GM18951 (cell line): Measurements from ENCODE around the gene ZNF470.

Experiments used
- POLR2A ChIP-seq: IDR thresholded peaks from 4 replicates; pipeline ENCODE4 v1.6.1; 2011; ENCODE audit warnings: mild to moderate bottlenecking; ENCODE audit not compliant: insufficient read length, insufficient read depth; ENCODE audit errors: extremely low read depth
- in situ Hi-C: fragments of 300-500 bp; cut with MboI; formaldehyde crosslinking; loops from one replicate; pipeline ENCODE4 v1.12.0; 2022; ENCODE audit warnings: low sequenced_read_pairs, mixed read lengths, inconsistent platforms; ENCODE audit not compliant: unreplicated experiment

Gene ZNF470

DNA sequence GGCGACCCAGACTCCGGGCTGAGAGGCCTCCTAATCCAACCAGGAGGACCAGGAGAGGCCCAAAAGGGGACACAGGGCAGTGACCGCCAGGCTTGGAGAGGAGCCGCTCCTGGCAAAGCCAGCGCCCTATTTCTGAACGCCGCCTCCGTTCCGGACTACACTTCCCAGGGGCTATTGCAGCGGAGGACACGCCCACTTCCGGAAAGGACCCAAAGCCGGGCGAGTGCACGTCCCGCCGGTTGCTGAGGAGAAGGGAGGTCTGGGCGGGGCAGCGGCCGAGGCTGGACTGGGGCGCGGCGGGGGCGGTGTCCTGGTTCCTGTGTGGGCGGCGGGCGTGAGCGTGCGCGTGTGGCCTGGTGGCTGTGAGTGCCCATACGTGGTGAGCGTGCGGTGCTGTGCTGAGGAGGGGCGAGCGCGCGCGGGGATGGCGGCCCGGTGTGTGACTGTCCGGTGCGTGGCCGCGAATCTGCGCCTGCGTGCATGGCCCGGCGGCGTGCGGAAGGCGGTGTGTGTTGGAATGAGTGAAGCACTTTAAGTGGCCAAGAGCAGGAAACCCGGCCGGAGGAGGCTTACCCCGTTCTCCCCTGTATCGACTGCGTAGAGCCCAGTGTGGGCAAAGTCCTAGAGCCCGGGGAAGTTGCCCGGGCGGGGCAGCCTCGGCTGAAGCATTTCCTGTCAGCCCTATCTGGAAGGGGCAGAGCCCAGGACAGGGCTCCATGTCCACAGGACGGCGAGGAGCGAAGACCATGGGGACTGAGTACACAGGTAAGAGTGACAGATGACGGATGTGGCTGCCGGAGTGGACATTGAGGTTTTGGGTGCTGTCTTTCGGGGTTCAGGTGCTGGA is at the start of gene ZNF470:
ZNF470 (plus strand) TSS at position 195 of the 847 bp plus-strand sequence. CDS start 2,844 bp downstream, outside the sequence.
- peak; percentile 39 for TF ChIP-seq POLR2A
- in situ Hi-C loops = no loop called here

- in situ Hi-C loops = no loop called here
Measured at GRCh38 chr19:56525214-56525860, 41.9 kb upstream of the ZNF470 start.

DNA sequence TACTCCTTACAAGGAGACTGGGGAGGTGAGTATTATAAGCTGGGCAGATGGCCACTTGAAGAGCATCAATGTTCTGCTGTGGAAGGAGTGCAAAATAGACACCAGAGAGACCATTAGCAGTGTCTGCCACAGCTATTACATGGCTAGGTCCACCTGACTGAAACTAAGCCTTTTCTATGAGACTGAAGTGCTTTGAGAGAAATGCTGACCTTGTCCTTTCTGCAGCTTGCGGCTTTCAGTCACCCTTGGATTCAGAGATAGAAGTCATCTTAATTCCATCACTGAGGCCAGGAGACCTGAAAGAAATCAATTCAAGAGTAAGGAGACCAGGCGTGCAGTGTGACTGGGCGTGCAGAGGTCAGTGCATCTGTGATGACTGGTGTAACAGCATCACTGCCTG is 29.8 kb upstream of the ZNF470 start:
- in situ Hi-C loops = no loop called here
- TF ChIP-seq POLR2A = no peak

More at GRCh38 chr19:56525214-56525860, 41.9 kb upstream of the ZNF470 start:
- TF ChIP-seq POLR2A = no peak

GRCh38 chr19:56538254-56538760 is 29.0 kb upstream of the ZNF470 start:
- in situ Hi-C loops = no loop called here
- no peak for TF ChIP-seq POLR2A

- in situ Hi-C loops = no loop called here
- TF ChIP-seq POLR2A = no peak
Measured at GRCh38 chr19:56538761-56539263, 28.5 kb upstream of the ZNF470 start, which contains the start of gene ZFP28. Gene ZFP28 (plus strand): TSS chr19:56538948. CDS start chr19:56539019, 71 bp downstream.

DNA sequence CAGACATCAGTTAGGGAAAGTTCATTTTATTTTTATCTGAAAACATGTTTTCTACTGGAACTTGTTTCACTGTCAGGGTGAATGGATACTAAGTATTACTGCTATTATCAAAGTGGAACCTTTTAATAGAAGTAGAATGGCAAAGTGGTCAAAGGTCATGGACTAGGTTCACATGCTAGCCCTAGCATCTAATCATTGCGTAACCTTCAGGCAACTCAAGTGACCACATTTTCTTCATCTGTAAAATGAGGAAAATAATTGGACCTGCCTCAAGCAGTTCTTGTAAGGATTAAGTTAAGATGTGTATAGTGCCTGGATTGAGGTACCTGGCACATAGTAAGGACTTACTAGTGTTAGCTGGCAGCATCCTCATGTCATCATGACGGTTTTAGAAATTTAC is 23.5 kb upstream of the ZNF470 start:
- TF ChIP-seq POLR2A = no peak
- in situ Hi-C loops = no loop called here

GRCh38 chr19:56547535-56547934 is 19.7 kb upstream of the ZNF470 start:
- in situ Hi-C loops = no loop called here
- no peak for TF ChIP-seq POLR2A

DNA sequence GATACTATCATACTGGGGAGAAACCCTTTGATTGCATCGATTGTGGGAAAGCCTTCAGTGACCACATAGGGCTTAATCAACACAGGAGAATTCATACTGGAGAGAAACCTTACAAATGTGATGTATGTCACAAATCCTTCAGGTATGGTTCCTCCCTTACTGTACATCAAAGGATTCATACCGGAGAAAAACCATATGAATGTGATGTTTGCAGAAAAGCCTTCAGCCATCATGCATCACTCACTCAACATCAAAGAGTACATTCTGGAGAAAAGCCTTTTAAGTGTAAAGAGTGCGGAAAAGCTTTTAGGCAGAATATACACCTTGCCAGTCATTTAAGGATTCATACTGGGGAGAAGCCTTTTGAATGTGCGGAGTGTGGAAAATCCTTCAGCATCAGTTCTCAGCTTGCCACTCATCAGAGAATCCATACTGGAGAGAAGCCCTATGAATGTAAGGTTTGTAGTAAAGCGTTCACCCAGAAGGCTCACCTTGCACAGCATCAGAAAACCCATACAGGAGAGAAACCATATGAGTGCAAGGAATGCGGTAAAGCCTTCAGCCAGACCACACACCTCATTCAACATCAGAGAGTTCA is 12.9 kb upstream of the ZNF470 start:
- no peak for TF ChIP-seq POLR2A
- in situ Hi-C loops = no loop called here

DNA sequence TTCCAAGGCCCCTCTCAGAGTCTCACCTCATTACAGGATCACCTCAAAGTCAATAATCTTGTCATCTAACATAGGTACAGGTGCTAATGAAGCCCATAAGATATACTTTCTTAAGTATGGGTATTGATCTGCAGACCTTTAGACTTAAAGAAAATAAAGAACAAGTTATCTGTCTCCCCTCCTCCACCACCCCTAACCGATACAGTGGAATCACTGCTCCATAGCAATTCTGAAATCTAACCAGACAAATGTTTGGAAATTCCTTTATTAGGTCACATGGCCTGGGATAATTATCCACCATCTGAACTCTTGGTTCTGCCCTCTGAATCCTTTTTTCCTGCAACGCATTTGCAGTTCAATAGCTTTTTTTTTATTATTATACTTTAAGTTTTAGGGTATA is 4.5 kb upstream of the ZNF470 start:
- no peak for TF ChIP-seq POLR2A
- in situ Hi-C loops = no loop called here

GRCh38 chr19:56566904-56567273 is 379 bp upstream of the ZNF470 start:
- in situ Hi-C loops = no loop called here
- no peak for TF ChIP-seq POLR2A

- TF ChIP-seq POLR2A = no peak
- in situ Hi-C loops = no loop called here
Measured at GRCh38 chr19:56572589-56572988, 5.3 kb downstream of the ZNF470 start.

DNA sequence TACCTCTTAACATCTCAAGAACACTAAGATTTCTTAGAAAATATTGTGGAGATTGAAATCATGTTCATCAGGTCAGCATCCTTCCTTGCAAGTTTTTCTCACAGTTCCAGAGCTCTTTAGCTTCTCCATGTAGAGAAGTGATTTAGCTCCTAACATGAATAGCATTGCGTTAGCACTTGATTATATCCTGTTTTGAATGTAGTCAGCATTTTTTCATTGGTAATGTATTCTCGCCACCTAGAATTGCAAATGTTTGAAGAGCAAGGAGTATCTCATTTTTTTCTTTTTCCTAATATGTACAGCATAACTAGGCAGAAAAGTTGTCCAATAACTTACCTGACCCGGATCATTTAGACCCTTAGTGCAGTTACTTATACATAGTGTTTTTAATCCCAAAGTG is 6.6 kb downstream of the ZNF470 start:
- in situ Hi-C loops = no loop called here
- no peak for TF ChIP-seq POLR2A
